HG02642 (cell line): ENCODE measurements around the gene SEMA6B.
"Not testable (repeated sequence)": the region's sequence is repeated elsewhere in the genome, so short reads cannot be mapped to it uniquely, and the experiment has no call there.

Experiments used
- ATAC-seq: cut with Tn5 transposase; IDR thresholded peaks from one replicate; pipeline ENCODE4 v1.9.1; 2021; ENCODE audit warnings: mild to moderate bottlenecking; ENCODE audit not compliant: unreplicated experiment, poor library complexity

Gene SEMA6B

DNA sequence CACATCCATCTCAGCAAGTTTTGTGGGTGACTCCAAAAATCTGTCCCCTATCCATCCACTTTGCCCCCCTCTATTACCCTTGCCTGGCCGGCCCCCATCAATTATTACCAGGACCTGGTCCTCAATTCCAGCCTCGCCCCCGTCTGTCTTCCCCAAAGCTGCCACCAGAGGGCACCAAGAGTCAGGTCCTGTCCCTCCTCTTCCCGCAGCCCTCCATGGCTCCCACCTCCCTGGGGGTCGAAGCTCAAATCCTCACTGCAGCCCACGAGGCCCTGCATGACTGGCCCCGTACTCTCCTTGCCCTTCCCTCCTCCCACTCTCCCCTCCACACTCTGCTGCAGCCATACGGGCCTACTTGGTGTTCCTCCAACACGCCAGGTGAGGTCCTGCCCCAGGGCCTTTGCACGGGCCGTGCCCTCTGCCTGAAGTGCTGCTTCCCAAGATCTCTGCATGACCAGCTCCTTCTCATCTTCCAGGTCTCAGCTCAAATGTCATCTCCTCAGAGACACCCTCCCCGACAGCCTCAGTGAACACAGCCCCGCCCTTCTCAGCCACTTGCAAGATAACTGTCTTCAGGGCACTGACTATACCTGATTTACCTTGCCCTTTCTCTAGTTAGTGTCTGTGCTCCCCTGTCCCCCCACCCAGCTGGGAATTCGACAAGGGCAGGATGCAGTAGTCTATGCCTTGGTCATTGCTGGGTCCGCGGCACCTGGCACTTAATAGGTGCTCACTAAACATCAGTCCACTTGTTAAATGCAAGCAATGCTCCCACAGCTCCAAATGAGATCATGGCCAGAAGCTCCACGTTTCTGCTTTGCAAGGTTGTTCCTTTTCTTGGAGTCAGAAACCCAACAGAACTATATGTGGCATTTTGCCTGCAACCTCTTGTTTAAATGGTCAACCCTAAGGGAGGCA lies 16.8 kb upstream of the SEMA6B start:
- ATAC-seq: no peak

DNA sequence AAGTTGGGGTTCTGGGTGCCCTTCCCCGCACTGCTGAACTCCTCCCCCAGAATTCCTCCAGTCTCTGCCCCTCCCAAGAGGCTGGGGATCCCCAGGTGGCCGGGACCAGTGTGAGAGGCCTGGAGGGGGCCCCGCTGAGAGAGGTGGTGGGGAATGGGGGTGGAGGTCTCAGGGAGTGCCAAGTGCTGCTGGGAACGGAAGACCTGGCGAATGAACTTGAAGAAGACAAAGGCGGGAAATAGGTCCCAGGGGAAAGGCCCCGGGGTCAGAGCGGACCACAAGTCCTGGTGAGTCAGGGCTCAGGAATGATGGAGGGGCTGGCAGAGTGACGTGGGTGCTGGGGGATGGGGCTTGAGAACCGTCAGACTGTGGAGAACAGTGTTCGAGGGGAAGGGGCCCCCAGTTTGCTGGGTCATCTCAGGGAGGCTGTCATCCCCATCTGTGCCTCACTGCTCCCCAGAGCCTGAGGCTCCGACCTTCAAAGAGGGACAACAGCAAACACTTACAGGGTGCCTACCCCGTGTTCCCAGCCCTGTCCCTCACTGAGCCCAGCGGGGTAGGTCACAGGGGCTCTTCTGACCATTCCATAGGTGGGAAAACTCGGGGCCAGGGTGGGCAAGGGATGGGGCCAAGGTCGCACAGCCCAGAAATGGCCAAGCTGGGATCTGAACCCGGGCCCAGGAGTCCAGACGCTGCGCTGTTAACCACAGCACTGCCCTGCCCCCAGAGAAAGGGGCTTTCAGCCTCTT lies 16.0 kb upstream of the SEMA6B start:
- no peak for ATAC-seq

DNA sequence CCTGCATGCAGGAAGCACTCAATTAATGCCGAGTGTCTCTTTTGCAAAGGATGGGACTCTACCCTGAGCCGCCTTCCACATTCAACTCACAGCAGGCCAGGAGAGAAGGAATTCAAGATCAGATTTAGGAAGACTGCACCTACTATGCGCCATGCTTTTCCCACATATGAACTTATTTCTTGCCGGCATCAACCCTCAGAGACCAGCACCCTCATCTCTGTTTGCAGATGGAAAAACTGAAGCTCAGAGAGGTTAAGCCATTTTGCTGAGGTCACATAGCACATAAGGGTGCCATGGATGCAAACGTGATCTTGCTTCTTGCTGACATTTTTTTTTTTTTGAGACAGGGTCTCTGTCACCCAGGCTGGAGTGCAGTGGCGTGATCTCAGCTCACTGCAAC lies 14.2 kb upstream of the SEMA6B start:
- no peak for ATAC-seq

DNA sequence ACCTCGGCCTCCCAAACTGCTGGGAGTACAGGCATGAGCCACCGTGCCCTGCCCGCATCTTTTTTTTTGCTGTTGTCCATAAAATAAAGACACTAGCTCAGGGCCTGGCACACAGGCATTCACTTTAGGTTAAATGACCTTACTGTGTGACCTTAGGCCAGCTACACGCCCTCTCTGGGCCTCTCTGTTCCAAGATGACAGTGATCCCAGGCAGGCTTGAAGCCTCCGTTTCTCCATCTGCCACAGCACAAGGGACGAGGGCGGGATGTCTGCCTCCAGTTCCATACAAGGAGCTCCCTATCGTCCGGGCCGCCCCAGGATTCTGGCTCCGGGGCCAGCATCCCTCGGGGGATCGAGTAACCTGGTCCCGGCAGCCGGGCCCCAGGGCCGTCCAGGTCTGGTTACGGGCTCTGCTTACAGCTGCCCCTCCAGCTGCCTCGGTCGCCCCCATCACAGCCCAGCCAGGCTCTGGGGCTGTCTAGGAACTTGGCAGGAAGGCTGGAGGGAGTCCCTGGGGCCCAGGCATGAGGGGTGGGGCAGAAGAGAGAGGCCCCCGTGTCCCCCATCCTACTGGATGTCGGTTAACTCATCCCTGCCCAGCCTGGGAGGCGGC lies 11.9 kb upstream of the SEMA6B start:
- no peak for ATAC-seq

DNA sequence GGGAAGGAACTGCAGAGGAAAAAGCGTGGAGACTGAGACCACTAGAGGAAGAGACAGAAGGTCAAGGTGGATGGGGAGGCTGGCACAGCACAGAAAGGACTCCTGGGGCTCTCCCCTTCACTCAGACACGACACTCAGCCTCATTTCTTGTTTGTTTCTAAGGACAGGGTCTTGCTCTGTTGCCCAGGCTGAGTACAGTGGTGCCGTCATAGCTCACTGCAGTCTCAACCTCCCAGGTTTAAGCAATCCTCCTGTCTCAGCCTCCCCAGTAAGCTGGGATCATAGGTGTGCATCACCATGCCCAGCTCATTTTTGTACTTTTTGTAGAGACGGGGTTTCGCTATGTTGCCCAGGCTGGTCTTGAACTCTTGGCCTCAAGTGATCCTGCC lies 11.4 kb upstream of the SEMA6B start:
- no peak for ATAC-seq

DNA sequence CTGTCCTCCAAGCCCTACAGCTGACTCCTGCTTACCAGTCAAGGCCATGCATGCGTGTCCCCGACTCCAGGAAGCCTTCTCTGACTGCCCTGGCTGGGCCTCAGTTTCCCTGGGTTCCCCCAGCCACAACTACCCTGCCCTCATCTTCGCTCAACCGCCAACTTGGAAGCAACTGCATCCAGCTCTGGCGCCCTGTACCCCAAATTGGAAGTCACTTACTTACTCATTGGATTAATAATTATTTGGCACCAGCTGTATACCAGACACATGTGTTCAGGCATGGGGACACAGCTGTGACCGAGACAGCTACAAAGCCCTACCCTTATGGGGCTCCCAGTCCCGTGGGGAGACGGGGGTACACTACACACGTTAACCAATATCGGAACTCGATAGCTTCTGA lies 10.9 kb upstream of the SEMA6B start:
- no peak for ATAC-seq

DNA sequence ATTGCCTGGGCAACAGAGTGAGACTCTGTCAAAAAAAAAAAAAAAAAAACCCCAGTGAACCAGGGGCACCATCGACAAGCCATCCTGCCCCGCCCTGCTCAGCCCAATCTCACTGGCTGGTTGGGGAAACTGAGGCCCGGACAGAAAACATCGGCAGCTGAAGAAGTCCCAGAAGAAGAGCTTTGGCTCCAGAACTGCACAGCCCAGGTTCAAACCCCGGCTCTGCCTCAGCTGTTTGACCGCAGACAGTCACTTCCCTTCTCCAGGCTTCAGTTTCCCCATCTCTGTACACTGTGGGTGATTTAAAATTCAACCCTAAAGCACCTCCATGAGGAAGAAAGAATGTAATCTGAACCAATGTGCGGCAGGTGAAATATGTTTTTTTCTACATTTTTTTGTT lies 9.4 kb upstream of the SEMA6B start:
- ATAC-seq: no peak

DNA sequence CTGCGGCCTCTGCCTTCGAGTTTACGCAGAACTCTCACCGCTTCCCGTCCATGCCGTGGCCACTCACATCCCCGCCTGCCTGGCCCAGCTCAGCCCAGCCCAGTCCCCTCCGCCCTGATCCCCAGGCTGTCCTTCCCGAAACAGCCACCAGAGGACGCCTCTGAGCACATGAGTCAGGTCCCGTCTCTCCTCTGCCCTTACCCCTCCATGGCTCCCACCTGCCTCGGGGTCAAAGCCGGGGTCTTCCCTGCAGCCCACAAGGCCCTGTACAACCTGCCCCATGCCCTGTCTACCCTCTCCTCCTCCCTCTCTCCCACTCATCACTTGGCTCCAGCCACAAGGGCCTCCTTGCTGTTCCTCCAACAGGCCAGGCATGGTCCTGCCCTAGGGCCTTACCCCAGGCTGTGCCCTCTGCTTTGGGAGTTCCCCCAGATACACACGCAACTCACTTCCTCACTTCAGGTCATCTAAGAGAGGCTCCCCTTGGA lies 8.1 kb upstream of the SEMA6B start:
- ATAC-seq: no peak

DNA sequence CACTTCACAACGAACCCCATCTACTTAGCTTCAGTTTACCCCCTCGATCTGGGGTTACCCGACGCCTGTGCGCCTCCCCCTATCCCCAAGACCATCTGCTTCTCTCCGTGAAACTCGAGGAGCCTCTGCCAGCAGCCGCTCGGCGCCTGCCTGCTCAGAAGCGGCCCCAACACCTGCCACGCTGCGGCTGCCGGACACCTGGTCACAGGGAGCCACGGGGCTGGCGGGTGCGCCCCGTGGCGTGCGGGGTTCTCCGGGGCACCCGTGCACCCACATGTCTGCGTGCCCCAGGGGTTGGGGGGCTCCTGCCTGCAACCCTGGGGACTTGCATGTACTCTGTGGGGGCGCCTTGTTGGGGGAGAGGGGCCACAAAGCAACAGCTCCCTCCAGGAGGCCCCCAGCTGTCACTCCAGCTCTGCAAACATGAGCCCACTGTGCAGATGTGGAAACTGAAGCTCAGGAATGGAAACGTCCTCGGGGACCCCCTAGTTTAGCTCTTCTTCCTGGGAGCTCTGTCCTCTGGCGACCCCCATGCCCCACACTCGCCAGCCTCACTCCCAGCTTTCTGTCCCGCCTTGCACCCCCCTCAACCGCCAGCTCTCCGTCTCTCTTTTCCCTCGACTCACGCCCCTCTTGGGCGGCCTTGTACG lies 7.0 kb upstream of the SEMA6B start:
- no peak for ATAC-seq

DNA sequence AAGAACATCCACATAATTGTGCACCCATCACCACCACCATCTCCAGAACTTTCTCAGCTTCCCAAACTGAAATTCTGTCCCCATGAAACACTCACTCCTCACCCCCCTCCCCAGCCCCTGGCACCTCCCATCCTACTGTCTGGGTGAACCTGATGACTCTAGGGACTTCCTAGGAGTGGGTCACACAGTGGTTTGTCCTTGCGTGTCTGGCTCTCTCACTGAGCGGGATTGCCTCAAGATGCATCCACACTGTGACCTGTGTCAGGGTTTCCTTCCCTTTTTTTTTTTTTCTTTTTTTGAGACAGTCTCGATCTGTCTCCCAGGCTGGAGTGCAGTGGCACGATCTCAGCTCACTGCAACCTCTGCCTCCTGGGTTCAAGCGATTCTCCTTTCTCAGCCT lies 4.1 kb upstream of the SEMA6B start:
- ATAC-seq: not testable (repeated sequence)

DNA sequence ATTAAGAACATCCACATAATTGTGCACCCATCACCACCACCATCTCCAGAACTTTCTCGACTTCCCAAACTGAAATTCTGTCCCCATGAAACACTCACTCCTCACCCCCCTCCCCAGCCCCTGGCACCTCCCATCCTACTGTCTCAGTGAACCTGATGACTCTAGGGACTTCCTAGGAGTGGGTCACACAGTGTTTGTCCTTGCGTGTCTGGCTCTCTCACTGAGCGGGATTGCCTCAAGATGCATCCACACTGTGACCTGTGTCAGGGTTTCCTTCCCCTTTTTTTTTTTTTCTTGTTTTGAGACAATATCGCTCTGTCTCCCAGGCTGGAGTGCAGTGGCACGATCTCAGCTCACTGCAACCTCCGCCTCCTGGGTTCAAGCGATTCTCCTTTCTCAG lies 2.6 kb upstream of the SEMA6B start:
- not testable (repeated sequence) for ATAC-seq

DNA sequence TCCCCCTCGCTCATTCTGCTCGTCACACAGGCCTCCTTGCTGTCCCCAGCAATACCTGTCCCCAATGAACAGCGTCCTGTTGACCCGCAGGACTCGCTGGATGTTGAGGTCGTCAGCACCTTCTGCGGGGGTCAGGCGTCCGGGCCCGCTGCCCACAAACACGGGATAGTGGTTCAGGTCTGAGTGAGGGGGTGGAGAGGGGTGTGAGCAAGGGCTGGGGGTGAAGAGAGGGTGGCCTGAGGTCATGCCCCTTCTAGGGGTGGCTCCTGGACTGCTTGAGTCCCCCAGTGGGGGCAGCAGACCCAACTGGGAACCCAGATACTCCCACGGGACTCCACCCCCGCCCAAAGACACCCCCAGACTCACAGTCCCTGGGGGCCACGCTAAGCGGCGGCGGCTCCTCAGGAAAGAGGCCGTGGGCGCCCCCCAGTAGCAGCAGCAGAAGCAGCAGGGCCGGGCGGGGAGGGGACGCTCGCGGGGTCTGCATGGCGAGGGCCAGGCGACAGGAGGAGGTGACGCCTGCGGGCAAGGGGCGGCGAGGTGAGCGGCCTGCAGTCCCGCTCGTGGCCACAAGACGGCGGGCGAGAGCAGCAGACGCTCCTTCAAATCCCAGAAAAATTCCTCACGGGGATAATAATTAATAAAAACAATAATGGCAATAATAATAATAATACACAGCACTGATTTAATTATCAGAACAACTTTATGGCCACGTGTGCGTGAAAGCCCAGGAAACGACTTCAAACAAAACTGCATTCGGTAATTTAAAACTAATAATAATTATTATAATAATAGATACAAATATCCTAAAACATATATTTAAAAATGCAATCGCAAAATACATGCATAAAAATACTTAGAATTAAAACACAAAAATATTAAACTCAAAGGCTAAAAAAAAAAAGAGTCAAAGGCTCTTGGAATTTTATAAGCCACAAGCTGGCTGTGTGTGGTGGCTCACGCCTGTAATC lies 1.2 kb downstream of the SEMA6B start:
- no peak for ATAC-seq

DNA sequence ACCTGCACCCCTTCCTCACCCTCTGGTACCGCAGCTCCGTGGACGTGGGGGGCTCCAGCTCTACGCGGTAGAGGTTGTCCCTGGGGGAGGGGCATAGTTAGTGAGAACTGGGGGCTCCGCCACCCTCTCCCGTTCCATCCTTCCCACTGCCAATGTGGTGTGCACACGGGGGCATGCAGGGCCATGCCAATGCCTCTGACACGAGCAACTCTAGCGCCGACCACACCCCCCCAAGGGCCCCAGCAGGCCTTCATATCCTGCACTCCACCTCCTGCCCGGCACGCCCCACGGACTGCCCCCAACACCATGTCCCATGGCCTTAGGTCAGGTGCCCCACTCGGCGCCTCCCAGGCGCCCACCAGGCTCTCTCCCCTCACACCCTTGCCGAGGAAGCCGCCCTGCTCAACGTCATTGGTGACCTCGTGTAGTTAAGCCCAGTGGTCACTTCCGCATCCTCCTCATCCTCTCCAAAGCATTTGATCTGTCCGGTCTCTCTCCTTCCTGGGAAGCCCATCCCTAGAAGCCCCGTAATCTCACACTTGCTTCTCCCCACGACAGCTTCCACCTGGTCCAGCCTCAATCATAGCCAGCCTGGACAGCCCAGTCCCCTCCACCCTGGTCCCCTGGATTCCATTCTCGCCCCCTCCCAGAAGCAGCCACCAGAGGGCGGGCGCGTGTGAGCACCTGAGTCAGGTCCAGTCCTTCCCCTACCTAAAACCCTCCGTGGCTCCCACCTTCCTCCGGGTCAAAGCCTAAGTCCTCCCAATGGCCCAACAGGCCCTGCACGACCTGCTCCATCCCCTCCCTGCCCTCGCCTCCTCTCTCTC lies 2.1 kb downstream of the SEMA6B start:
- no peak for ATAC-seq

DNA sequence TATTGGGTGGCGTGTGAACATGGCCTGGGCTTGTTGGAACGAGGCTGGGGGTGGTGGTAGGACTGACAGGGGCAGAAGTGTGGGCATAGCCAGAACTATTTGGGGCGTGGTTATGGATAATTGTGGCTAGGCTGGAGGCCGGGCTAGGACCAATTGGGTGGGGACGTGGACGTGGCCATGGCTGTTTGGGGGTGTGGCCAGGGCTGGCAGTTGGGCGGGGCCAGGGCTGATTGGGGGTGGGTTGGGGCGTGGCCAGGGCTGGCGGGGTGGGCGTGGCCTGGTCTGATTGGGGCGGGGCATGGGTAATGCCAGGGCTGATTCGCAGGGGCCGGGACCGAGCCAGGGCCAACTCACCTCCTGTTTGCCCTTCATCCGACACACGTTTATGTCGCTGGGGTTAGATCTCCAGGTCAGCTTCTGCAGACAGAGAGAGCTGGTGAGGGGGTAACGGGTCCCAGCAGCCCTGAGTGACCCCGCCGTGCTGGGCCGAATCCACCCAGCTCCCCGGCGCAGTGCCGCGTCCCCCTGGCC lies 2.8 kb downstream of the SEMA6B start:
- no peak for ATAC-seq

DNA sequence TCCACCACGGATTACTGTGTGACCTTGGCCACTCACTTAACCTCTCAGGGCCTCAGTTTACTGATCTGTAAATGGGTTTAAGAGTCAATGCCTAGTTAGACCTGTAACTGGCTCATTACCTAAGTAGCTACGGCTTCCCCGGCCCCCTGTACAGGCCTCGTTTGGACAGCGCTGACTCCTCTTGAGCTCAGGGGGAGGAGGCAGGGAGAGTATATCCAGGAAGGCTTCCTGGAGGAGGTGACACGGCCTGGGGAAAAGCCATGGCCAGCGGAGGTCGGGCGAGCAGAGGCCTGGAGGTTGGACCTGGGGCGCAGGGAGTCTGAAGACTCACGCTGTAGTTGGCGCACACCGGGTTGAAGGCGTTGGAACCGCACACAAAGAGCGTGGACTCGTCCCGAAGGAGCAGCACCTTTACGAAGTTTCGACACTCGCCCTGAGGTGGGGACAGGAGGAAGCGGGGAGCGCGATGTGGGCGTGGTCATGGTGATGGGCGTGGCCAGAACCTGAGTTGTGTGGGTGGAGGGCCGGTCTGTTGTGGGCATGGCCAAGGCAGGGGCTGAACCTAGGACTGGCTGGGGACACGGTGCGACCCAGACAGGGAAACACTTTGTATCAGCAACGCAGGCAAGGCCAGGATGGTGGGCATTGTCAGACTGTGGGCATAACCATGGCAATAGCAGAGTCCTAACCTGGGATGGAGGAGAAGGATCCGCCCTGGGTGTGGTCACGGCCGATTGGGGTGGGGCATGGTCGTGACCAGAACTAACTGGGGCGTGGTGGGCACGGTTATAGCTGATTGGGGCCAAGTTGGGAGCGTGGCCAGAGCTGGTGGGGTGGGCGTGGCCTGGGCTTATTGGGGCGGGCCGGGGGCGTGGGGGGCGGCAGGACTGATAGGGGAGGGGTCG lies 3.6 kb downstream of the SEMA6B start:
- ATAC-seq: no peak

DNA sequence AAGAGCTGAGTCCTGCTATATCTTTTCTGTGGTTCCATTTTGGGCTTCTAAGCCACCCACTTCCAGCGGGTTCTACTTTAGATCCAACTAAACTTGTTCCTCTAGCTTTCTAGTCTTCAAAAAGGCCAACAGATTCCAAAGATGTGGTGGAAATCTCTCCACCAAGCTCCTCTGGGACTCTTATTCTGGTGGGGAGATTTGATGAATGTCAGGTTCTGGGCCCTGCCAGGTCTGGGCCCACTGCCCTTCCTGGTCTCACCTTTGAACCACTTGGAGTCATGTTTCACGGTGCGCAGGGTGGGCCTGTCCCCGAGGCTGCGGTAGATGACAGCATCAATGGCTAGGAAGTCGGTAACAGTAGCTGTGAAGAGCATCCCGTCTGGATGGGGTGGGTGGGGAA lies 4.8 kb downstream of the SEMA6B start:
- ATAC-seq: no peak

DNA sequence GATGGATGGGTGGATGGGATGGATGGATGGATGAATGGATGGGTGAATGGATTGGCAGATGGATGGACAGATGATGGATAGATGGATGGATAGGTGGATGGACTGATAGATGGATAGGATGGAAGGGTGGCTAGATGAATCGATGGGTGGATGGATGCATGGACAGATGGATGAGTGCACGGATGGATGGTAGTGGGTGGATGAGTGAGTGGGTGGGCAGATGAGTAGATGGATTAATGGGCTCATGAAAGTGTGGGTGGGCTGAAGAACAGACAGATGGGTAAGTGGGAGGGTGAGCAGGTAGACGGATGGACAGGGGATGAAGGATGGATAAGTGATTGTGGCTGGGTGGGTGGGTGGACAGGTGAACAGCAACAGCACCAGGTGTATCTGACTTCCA lies 5.7 kb downstream of the SEMA6B start:
- no peak for ATAC-seq
